Measurements from ENCODE around the gene LRP1B.

DNA sequence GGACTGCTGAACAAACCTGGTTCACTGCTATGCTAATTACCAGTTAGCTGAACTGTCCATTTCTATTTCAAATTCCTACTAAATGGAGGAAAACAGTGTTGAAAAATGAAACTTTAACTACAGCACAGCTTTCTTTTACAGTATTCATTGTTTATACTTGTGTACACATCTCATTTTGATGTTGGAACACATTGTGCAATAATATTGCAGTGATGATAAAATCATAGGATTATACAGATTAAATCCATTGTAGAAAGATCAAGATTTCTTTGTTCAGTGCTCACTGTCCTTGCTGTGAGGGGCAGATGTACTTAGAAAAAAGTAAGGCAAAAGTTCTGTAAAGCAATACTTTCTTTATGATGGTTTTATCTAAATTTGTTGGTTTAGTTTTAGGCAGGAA lies 1055.1 kb downstream of the LRP1B start:
- TF ChIP-seq ZNF565 (CRISPR knock-in tag; conservative IDR thresholded peaks at IDR 0.05; ENCODE audit: low read depth): no peak
- no peak for TF ChIP-seq RARB (CRISPR knock-in tag; IDR thresholded peaks at IDR 0.05)
- TF ChIP-seq, protein P1, sequence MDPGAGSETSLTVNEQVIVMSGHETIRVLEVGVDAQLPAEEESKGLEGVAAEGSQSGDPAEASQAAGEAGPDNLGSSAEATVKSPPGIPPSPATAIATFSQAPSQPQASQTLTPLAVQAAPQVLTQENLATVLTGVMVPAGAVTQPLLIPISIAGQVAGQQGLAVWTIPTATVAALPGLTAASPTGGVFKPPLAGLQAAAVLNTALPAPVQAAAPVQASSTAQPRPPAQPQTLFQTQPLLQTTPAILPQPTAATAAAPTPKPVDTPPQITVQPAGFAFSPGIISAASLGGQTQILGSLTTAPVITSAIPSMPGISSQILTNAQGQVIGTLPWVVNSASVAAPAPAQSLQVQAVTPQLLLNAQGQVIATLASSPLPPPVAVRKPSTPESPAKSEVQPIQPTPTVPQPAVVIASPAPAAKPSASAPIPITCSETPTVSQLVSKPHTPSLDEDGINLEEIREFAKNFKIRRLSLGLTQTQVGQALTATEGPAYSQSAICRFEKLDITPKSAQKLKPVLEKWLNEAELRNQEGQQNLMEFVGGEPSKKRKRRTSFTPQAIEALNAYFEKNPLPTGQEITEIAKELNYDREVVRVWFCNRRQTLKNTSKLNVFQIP (CRISPR knock-in tag; IDR thresholded peaks at IDR 0.05; ENCODE audit: borderline replicate concordance, low read depth): no peak
- TF ChIP-seq ZFP30 (CRISPR knock-in tag; IDR thresholded peaks at IDR 0.05): no peak
- no peak for TF ChIP-seq ZFP3 (CRISPR knock-in tag; IDR thresholded peaks at IDR 0.05)
- TF ChIP-seq PPARA (CRISPR knock-in tag; IDR thresholded peaks at IDR 0.05; ENCODE audit: borderline replicate concordance): no peak
- TF ChIP-seq, protein P2, sequence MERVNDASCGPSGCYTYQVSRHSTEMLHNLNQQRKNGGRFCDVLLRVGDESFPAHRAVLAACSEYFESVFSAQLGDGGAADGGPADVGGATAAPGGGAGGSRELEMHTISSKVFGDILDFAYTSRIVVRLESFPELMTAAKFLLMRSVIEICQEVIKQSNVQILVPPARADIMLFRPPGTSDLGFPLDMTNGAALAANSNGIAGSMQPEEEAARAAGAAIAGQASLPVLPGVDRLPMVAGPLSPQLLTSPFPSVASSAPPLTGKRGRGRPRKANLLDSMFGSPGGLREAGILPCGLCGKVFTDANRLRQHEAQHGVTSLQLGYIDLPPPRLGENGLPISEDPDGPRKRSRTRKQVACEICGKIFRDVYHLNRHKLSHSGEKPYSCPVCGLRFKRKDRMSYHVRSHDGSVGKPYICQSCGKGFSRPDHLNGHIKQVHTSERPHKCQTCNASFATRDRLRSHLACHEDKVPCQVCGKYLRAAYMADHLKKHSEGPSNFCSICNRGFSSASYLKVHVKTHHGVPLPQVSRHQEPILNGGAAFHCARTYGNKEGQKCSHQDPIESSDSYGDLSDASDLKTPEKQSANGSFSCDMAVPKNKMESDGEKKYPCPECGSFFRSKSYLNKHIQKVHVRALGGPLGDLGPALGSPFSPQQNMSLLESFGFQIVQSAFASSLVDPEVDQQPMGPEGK (CRISPR knock-in tag; IDR thresholded peaks at IDR 0.05; ENCODE audit: borderline replicate concordance): no peak
- TF ChIP-seq ESRRG (CRISPR knock-in tag; IDR thresholded peaks at IDR 0.05): no peak
- TF ChIP-seq, protein P3, sequence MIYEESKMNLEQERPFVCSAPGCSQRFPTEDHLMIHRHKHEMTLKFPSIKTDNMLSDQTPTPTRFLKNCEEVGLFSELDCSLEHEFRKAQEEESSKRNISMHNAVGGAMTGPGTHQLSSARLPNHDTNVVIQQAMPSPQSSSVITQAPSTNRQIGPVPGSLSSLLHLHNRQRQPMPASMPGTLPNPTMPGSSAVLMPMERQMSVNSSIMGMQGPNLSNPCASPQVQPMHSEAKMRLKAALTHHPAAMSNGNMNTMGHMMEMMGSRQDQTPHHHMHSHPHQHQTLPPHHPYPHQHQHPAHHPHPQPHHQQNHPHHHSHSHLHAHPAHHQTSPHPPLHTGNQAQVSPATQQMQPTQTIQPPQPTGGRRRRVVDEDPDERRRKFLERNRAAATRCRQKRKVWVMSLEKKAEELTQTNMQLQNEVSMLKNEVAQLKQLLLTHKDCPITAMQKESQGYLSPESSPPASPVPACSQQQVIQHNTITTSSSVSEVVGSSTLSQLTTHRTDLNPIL (CRISPR knock-in tag; IDR thresholded peaks at IDR 0.05; ENCODE audit: low read depth): no peak
- TF ChIP-seq CSDC2 (CRISPR knock-in tag; IDR thresholded peaks at IDR 0.05): no peak

All from SK-N-SH treated with all-trans-retinoic acid at 6 μM for 48 hours (cell line).